ENCODE measurements around the gene RARS1.

The RARS1 gene

DNA sequence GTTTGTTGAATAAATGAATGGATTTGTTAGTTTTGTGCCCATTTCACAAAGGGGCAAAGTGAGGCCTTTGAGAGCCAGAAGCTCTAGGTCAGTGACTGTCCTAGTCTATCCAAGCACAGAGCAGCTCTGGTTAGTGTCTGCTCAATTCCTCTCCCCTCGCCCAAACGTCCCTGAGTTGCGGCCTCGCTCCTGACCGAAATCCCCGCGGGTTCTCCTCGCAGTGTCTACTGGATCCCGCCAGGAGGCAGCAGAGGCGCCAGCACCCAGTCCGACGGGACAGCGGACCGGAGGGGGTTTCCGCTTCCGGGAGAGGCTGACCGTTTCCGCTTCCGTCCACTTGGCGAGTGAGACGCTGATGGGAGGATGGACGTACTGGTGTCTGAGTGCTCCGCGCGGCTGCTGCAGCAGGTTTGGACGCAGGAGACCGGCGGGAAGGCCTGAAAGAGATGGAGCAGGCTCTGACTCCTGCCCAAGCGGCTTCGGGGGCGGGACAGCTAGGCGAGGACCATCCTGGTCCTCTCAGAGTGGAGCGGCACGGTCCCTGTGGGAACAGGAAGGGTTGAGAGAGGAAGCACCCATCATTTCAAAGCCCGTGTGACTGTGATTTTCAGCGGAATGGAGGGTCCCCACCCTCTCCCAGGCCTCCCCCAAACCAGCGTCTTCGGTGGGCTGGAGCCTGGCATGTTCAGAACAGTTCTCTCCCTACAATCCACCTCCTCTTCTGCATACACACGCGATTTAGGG lies at the start of gene RARS1:
RARS1 (plus strand) TSS at position 336 of the 744 bp plus-strand sequence; CDS start at position 364, 28 bp downstream.
- DNase-seq, result peak; percentile 44 to 97 (median 89)

DNA sequence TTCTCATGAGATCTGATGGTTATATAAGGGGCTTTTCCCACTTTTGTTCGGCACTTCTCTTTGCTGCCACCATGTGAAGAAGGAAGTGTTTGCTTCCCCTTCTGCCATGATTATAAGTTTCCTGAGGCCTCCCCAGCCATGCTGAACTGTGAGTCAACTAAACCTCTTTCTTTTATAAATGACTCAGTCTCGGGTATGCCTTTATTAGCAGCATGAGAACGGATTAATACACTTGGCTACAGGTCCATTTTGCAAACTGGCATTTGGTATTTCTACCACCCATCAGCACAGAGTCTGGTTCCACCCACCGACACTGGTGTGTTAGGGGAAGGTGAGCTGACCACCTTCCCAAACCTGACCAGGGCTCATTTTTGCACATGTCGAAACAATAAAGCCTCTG lies 47.9 kb upstream of the RARS1 start:
- no peak for DNase-seq

DNA sequence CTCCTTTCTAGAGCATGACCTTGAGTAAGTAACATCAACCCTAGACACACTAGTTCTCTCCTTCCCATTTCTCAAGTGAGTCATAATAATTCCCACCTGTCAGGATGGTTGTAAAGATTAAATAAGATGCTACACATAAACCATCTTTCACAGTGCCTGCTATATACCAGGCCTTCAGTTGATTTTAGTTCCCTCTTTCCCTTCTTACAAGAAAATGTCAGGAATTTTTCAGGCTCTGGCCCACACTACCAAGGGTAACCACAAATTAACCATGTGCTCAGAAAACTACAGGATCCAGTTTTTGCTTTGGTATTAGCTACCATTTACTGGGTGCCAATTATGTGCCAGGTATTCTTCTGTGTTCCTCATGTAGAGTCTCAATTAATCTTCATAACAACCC lies 42.7 kb upstream of the RARS1 start:
- no peak for DNase-seq

DNA sequence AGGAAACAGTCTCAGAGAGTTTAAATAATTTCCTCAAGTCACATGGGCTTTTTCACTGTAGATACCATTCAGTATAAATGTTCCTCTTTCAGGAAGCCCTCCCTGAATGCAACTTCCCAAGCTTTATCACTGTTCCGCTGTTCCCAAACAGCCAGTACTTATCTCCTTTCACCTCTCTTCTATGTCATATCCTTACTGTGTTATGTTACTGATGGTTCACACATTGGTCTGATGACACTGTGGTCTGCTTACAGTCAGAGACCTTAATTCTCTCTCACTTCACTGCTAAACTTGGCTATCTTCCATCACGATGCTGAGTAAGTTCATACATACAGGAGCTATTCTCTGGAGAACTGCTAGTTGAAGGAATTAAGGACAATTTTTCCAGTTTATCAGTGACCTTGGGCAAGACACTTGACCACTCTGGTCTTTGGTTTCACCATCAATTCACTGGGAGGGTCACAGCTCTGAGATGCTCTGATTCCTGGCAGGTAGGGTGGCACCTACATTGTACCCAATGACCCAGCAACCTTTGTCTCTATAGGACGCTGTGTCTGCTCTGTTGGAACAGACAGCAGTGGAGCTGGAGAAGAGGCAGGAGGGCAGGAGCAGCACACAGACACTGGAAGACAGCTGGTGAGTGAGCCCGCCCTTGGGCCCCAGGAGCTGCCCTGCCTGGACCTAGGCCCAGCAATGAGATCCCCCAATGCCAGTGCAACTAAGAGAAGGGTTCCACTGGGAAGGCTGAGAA lies 42.1 kb upstream of the RARS1 start:
- DNase-seq, result no peak

DNA sequence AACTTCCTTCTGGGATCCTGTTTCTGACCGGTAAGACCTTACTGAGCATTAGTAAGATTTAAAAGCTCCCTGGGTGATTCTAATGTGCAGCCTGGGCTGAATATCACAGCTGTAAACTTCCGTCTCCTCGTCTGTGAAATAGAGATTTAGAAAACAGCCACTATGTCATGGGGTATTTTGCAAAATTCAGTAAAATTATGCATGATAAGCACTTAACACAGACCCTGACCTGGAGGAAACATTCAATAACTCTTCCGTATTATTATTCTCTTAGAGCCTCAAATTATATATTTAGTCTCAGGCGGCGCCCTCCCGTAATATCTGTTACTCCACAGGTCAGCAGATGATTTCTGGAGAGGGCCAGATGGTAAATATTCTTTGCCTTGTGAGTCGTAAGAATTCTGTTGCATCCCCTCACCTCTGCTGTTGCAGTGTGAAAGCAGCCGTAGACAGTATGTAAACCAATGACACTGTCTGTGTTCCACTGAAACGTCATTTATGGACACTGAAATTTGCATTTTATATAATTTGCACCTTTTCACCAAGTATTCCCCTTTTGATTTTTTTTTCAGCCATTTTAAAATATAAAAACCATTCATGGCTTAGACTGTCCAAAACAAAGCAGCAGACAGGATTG lies 39.2 kb upstream of the RARS1 start:
- no peak for DNase-seq

DNA sequence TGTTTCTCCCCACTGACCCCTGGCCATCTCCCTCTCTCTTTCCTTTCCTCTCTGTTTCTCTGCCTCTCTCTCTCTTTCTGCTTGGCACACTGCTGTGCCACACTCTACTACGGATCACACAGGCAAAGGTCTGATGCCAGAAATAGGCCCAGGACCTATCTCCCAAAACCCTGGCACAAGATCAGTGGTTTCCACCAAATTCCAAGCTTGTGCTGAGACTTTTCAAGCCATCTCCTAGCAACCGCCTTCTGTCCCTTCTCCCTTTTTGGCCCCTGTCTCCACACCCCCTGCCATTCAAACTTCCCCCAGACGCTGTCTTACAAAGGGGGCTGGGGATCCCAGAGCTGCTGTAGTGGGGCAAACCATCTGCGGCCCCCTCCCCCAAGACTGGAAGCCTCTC lies 38.5 kb upstream of the RARS1 start:
- DNase-seq, result peak in 1 of 51 donors; percentile 3

DNA sequence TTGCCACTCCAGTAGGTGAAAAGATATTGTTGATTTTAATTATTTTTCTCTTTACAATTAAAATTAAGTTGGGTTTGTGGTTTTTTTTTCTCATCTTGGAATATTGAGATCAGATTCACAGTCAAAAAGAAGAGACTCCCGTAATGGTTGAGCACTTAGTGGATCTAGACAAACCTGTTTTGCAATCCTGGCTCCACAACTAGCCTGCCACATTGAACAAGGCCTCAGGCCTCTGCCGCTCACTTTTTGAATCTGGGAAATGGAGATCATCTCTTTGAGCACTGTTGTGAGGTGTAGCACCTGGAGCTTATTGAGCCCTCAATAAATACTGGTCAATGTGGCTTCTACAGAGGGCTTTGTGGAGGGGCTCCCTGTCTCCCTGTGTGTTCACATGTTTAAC lies 37.1 kb upstream of the RARS1 start:
- DNase-seq, result no peak

DNA sequence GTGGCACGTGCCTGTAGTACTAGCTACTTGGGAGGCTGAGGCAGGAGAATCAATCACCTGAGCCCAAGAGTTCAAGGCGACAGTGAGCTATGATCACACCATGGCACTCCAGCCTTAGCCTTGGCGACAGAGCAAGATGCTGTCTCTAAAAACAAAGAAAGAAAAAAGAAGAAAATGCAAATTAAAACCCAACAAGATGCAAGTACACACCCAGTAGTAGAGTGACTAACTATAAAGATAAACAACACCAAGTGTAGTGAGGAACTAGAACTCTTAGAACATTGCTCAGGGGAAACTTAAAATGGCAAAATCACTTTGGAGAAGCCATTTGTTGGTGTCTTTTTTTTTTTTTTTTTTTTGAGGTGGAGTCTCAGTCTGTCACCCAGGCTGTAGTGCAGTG lies 34.7 kb upstream of the RARS1 start:
- DNase-seq, result no peak

DNA sequence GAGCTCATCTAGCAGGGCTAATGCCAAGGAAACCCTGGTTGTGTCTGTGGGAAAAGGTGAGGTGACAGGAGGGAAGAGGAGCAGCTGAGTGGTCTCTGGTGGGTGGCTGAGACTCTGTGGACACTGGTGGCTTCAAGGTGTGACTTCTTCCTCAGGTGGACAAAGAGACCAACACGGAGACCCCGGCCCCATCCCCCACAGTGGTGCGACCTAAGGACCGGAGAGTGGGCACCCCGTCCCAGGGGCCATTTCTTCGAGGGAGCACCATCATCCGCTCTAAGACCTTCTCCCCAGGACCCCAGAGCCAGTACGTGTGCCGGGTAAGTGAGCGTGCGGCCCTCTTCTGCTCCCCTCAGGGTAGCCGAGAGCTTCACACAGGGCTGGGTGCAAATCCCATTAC lies 31.1 kb upstream of the RARS1 start:
- DNase-seq, result no peak

DNA sequence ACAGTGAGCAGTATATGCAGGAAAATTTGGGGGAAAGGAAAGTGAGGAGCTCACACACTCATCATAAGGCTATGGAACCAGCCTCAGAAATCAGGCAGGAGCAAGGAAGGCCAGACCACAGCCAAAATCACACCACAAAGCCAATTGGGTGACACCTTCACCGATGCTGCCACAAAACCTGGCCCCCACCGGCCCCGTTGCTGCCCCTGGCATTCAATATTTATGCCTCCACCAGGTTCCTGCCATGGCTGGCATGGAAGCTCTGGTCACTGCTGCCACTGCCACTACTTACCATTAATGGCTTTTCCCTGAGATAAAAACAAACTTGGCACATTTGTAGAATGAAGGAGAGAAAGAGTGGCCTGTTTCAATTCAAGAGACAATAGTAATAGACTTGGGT lies 28.7 kb upstream of the RARS1 start:
- DNase-seq, result no peak

DNA sequence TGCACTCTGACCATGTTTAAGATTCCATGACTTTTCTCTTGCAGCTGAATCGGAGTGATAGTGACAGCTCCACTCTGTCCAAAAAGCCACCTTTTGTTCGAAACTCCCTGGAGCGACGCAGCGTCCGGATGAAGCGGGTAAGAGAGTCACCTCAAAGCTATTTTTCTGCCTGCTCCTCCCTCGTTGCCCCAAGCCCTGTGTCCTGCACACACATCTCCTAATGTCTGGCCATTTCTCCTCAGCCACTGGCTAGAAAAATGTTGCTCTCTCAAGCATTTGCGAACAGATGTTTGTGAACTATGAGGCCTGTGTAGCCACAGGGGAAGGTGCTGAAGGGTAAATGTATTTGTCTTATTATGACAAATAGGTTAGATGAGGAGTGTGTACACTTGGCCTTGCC lies 25.7 kb upstream of the RARS1 start:
- DNase-seq, result no peak

DNA sequence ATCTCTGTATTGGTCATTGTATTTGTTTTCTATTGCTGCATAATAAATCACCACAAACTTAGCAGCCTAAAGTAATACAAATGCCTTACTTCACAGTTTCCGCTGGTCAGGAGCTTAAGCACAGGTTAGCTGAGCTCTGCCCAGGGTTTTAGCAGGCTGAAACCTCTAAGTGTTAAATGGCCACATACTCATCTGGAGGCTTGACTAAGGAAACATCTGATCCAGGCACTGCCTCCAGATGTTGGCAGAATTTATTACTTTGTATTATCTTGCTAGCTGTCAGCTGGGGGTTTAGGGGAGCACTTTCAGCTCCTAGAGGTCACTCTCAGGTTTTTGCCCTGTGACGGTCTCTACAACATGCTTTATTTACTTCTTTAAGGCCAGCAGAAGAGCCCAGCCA lies 23.2 kb upstream of the RARS1 start:
- DNase-seq, result no peak

DNA sequence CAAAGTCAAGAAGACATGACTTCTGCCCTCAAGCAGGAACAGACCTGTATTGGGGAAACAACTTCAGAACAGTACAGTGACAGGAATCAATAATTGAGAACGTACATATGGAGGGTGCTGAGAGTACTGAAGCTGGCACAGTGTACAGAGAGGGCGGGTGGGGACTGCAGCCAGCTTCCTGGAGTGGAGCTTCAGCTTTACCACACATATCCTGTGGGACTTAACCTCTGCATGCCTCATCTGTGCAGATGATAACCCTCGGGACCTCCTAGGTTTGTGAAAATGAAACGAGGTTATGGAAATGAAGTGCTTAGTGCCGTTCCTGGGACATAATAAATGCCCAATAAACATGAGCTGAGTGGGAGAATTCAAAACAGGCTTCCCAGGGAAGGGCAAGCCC lies 22.1 kb upstream of the RARS1 start:
- DNase-seq, result no peak

DNA sequence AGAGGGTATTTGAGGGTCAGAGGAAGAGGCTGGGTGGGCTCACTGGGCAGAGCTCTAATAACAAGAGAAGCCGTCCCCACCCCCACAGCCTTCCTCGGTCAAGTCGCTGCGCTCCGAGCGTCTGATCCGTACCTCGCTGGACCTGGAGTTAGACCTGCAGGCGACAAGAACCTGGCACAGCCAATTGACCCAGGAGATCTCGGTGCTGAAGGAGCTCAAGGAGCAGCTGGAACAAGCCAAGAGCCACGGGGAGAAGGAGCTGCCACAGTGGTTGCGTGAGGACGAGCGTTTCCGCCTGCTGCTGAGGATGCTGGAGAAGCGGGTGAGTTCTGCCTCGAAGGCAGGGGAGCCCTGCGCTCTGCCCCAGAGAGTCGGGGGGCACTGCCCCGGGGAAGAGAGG lies 21.6 kb upstream of the RARS1 start:
- DNase-seq, result no peak

DNA sequence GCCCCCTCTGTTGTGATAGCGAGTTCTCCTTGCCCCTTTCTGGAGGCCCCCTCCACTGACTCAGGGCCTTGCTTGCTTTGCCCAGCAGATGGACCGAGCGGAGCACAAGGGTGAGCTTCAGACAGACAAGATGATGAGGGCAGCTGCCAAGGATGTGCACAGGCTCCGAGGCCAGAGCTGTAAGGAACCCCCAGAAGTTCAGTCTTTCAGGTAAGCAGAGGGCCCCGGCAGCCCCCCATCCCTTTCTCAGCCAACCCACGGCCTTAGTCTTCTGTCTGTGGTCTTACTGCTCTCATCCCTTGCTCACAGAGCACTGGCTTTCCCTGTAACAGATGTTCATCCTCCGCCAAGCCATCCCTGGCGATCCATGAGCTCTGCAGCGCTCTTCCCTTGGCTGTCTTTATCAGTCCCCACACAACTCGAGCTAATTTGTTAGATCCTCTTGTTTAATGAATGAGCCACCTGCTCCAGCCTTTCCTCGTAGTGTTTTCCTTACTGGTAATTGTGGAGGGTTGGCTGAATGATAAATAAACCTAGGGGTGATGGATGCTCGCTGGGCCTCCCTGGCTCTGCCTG lies 18.4 kb upstream of the RARS1 start:
- DNase-seq, result no peak

DNA sequence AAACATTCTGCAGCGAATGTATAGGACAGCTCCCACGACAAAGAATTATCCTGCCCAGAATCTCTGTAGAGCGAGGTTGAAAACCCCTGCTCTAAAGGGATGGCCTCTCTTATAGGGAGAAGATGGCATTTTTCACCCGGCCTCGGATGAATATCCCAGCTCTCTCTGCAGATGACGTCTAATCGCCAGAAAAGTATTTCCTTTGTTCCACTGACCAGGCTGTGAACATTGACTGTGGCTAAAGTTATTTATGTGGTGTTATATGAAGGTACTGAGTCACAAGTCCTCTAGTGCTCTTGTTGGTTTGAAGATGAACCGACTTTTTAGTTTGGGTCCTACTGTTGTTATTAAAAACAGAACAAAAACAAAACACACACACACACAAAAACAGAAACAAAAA lies 17.4 kb upstream of the RARS1 start:
- DNase-seq, result no peak

DNA sequence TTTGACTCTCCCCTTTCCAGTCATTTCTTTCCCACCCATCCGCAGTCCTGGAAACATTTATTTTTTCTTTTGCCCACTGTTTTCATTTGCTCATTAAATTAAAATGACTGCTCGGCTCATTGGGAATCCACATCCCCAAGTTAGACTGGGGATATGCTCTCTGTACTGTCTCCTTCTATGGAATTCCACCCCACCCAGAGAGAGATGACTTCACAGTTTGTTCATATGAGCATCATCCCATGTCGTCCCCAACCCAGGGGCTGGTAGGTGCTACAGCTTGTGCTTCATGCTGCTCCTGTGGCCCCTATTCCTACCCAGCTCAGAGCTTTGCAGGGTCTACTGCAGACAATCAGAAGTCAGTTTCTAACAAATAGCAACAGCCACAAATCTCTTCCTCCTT lies 16.5 kb upstream of the RARS1 start:
- DNase-seq, result no peak

DNA sequence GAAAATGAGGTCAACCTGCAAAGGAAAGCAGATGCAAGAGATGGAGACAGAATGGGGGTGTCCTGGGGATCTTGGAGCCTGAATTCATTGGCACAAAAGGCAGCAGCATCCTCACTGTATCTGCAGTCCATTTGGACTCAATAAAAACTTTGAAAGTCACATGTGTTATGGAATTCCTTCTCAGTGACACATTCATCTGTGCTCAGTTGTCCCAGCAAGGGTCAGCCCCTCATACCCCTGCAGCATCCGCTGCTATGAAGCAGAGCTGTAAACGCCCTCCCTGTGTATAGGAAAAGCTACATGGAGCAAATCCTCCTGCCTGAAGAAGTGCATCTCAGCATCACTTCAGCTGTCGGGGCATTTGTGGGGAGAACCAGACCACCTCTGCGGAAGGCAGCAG lies 14.5 kb upstream of the RARS1 start:
- no peak for DNase-seq

DNA sequence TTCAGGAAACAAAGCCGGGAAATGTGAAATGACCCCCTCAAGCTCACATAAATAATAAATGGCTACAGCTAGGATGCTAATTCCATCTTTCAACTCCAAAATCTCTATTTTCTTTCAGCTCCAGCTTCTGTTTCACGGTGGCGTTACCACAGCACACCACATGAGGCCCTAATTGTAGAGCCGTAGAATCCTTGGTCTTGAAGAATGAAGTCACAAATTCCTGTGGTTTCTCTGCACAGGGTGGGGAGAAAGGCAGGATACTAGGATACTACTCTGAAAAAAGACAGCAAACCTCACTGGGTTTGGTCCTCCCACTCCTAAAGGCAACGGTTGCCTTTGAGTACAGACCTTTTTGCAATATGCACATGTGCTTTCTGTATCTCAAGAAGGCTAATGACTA lies 13.9 kb upstream of the RARS1 start:
- DNase-seq, result no peak

DNA sequence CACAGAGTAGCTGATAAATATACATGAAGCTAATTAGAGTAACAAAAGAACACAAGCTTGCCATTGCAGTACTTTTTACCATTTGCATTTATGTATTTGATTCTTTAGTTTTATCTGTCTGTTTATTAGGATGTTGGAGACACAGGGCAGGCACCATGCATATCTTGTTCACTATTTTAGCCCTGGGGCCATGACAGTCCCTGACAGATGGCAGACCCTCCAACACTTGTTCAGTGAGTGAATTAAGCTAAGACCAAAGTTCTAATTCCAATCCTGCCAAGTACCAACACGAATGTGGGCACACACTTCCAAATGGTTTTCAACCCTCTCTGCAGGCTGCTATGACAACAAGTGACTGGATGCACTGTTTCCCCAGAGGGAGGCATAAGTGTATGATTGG lies 12.0 kb upstream of the RARS1 start:
- DNase-seq, result no peak

DNA sequence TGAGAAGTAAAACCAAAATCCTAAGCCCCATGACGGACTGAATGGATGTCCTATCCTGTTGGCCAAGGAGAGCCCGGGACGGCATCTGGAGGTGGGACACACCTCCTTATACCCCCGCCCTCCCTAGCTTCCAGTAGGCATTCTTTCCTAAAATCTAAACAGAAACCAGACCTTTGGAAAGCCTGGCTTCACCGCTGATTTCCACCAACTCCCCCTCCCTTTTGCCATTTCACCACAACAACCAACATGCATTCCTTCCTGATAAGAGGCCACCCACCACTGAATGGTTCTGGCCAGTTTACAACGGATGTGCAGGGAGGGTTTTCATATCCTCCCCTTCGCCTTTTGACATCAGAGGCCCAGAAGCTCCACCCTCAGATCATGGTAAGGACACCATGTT lies 9.2 kb upstream of the RARS1 start:
- no peak for DNase-seq

DNA sequence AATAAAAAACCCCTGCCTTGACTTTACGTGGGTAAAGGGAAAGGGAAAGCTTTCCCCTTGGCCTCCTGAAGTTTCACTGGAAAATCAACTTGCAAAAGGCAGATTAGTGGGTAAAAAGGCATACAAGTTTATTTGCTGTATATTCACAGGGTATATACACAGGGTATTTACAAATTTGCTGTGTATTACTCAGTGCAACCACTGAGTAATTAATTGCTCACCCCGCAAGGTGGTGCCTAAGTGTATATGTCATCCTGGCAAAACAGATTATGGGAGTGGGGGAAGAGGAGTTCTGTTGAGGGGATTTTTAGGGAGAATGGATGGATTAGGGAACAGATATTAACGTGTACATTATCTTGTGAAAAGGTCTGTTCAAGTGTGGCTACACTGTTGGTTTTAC lies 7.1 kb upstream of the RARS1 start:
- DNase-seq, result no peak

DNA sequence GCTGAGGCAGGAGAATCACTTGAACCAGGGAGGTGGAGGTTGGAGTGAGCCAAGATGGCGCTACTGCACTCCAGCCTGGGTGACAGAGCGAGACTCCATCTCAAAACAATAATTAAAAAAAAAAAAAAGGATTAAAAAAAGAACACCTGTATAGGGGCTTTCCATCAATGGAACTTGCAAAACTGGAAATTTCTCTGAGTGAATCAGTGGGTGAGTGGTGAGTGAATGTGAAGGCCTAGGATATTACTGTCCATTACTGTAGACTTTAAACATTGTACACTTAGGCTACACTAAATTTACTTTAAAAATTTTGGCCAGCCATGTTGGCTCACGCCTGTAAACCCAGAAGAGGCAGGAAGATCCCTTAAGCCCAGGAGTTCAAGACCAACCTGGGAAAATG lies 5.7 kb upstream of the RARS1 start:
- no peak for DNase-seq

All from hypothalamus (tissue), 51 donors.